Tibial nerve (tissue), 4 donors: ENCODE results near the gene RANBP10.

Experiments used
- CTCF ChIP-seq, 5 experiments: fragments of 200-600 bp in 3 of 5; fragments of 450-650 bp in 2 of 5; sonication (generic) in 3 of 5; IDR thresholded peaks; one replicate each; pipeline ENCODE4 v1.5.1; 2016 to 2019; ENCODE audit warnings: antibody characterized with exemption in 5 of 5, mild to moderate bottlenecking in 3 of 5, moderate library complexity in 2 of 5
- EP300 ChIP-seq, 2 donors: sonication (generic); formaldehyde crosslinking; IDR thresholded peaks; one replicate each; pipeline ENCODE4 v1.6.1; 2017; ENCODE audit warnings: antibody characterized with exemption in 2 of 2, mild to moderate bottlenecking in 1 of 2
- POLR2A ChIP-seq, 2 donors: fragments of 450-650 bp; IDR thresholded peaks; one replicate each; pipeline ENCODE4 v1.6.1; 2017; ENCODE audit warnings: antibody characterized with exemption in 2 of 2, mild to moderate bottlenecking in 2 of 2, moderate library complexity in 2 of 2

GRCh38 chr16:67723911-67724305, 82.5 kb downstream of the RANBP10 start:
- TF ChIP-seq POLR2A (IDR thresholded peaks at IDR 0.05), result no peak
- TF ChIP-seq CTCF (IDR thresholded peaks at IDR 0.05), result no peak
- TF ChIP-seq EP300 (IDR thresholded peaks at IDR 0.05), result no peak
